OCI-LY1 (cell line): Measurements from ENCODE around the gene MICALL2.

ENCODE experiments used
- H2AFZ ChIP-seq: fragments of 200-600 bp; sonication (generic), shearing (Covaris generic); 2 replicates; pipeline ENCODE4 v1.6.0; 2014; ENCODE audit warnings: antibody characterized with exemption, mild to moderate bottlenecking, low read length
- H3F3A ChIP-seq: fragments of 200-600 bp; sonication (generic), shearing (Covaris generic); 2 replicates; pipeline ENCODE4 v1.6.0; 2014; ENCODE audit warnings: mild to moderate bottlenecking, antibody characterized with exemption, low read length, moderate library complexity; ENCODE audit not compliant: insufficient read depth
- H3K27ac ChIP-seq: fragments of 200-600 bp; sonication (generic); 2 replicates; pipeline ENCODE4 v1.5.1; 2014; ENCODE audit warnings: low read length, mixed run types, mild to moderate bottlenecking, low read depth; ENCODE audit not compliant: poor library complexity, severe bottlenecking
- H3K27me3 ChIP-seq: fragments of 200-600 bp; sonication (generic); 2 replicates; pipeline ENCODE4 v1.6.0; 2014; ENCODE audit warnings: antibody characterized with exemption, mild to moderate bottlenecking, low read length, moderate library complexity; ENCODE audit not compliant: insufficient read depth
- H3K36me3 ChIP-seq: fragments of 200-600 bp; sonication (generic); 2 replicates; pipeline ENCODE4 v1.6.1; 2014; ENCODE audit warnings: mild to moderate bottlenecking, antibody characterized with exemption, low read length, moderate library complexity, mixed read lengths; ENCODE audit not compliant: insufficient read depth
- H3K4me1 ChIP-seq: fragments of 200-600 bp; sonication (generic); 2 replicates; pipeline ENCODE4 v1.5.1; 2014; ENCODE audit warnings: mild to moderate bottlenecking, low read length, moderate library complexity; ENCODE audit not compliant: insufficient read depth, severe bottlenecking
- H3K4me2 ChIP-seq: fragments of 200-600 bp; sonication (generic), shearing (Covaris generic); 2 replicates; pipeline ENCODE4 v1.6.1; 2014; ENCODE audit warnings: low read length
- H3K4me3 ChIP-seq: fragments of 200-600 bp; sonication (generic); 2 replicates; pipeline ENCODE4 v1.5.1; 2014; ENCODE audit warnings: low read length, low read depth, mild to moderate bottlenecking, mixed read lengths; ENCODE audit not compliant: poor library complexity, severe bottlenecking
- H3K79me2 ChIP-seq: fragments of 200-600 bp; shearing (Covaris generic); 2 replicates; pipeline ENCODE4 v1.6.1; 2016; ENCODE audit warnings: mixed run types, low read length, mixed read lengths; ENCODE audit not compliant: insufficient read depth
- H3K9ac ChIP-seq: fragments of 200-600 bp; sonication (generic), shearing (Covaris generic); 2 replicates; pipeline ENCODE4 v1.6.1; 2014; ENCODE audit warnings: mild to moderate bottlenecking, low read length, mixed read lengths
- H3K9me2 ChIP-seq: fragments of 200-600 bp; sonication (generic), shearing (Covaris generic); 2 replicates; pipeline ENCODE4 v1.6.1; 2014; ENCODE audit warnings: low read depth, mild to moderate bottlenecking, low read length, mixed read lengths
- H3K9me3 ChIP-seq: fragments of 200-600 bp; shearing (Covaris generic); 2 replicates; pipeline ENCODE4 v1.6.1; 2014; ENCODE audit warnings: low read length, mixed read lengths
- H4K20me1 ChIP-seq: fragments of 200-600 bp; sonication (generic), shearing (Covaris generic); 2 replicates; pipeline ENCODE4 v1.6.0; 2016; ENCODE audit warnings: mild to moderate bottlenecking, low read length; ENCODE audit not compliant: insufficient read depth
- CTCF ChIP-seq: fragments of 200-600 bp; sonication (generic), shearing (Covaris generic); IDR thresholded peaks from 2 replicates; pipeline ENCODE4 v1.5.1; 2017; ENCODE audit warnings: mild to moderate bottlenecking, antibody characterized with exemption, low read length, moderate library complexity, mixed read lengths
- EZH2 ChIP-seq: fragments of 200-600 bp; sonication (generic), shearing (Covaris generic); IDR thresholded peaks from 2 replicates; pipeline ENCODE4 v1.8.0; 2017; ENCODE audit warnings: borderline replicate concordance, mixed run types, mild to moderate bottlenecking, antibody characterized with exemption, low read length, moderate library complexity, mixed read lengths

Gene MICALL2

GRCh38 chr7:1475991-1476390 is 16.7 kb upstream of the MICALL2 start:
- Histone ChIP-seq H3F3A (no peaks in the 10 kb centered on the region), H4K20me1 (no peaks in the 10 kb centered on the region), H3K27me3 (no peaks in the 10 kb centered on the region), H3K27ac (no peak overlapping the region), H3K79me2 (no peaks in the 10 kb centered on the region), H3K4me2 (no peak overlapping the region), H3K4me3 (no peak overlapping the region), H3K9me2 (no peaks in the 10 kb centered on the region), H3K4me1 (peaks cover 3% of the 10 kb centered on the region), H3K9me3 (no peaks in the 10 kb centered on the region), H3K36me3 (peaks cover 75% of the 10 kb centered on the region), H3K9ac (no peak overlapping the region), H2AFZ (no peak overlapping the region)
- TF ChIP-seq CTCF (no peak), EZH2 (no peak)

DNA sequence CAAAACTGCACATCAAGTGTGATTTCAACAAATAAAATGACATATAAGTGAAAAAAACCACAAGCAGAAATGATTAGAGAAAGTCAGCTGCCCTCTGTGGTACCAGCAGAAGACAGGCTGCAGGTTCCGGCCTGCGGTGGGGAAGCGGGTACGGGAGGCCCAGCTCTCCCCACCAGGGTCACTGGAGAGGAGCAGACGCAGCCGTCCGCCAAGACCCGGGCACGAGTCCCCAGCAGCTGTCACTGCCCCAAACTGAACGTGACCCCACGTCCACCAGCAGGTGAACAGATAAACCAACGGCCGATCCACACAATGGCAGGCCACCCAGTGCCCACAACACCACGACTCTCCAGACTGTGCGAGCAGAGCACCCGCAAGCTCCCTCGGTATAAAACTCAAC is 16.1 kb upstream of the MICALL2 start:
- Histone ChIP-seq H3K36me3 (peaks cover 75% of the 10 kb centered on the region), H3K27ac (no peak overlapping the region), H3K9me3 (no peaks in the 10 kb centered on the region)

GRCh38 chr7:1474736-1475135 is 15.5 kb upstream of the MICALL2 start:
- H3K36me3 ChIP-seq = peaks cover 76% of the 10 kb centered on the region
- no peak overlapping the region for H3K9ac ChIP-seq
- no peaks in the 10 kb centered on the region for H3K9me2 ChIP-seq
- no peak overlapping the region for H3K27ac ChIP-seq
- H4K20me1 ChIP-seq = no peaks in the 10 kb centered on the region
- no peaks in the 10 kb centered on the region for H3K9me3 ChIP-seq
- no peaks in the 10 kb centered on the region for H3K79me2 ChIP-seq
- H3K4me1 ChIP-seq = peaks cover 3% of the 10 kb centered on the region
- H3K4me3 ChIP-seq = no peak overlapping the region
- no peaks in the 10 kb centered on the region for H3F3A ChIP-seq
- no peak overlapping the region for H2AFZ ChIP-seq
- TF ChIP-seq CTCF (no peak), EZH2 (no peak)
- H3K4me2 ChIP-seq = no peak overlapping the region
- H3K27me3 ChIP-seq = no peaks in the 10 kb centered on the region

More for the DNA sequence above, 16.1 kb upstream of the MICALL2 start:
- Histone ChIP-seq H4K20me1 (no peaks in the 10 kb centered on the region), H2AFZ (no peak overlapping the region), H3K4me3 (no peak overlapping the region), H3K79me2 (no peaks in the 10 kb centered on the region), H3K27me3 (no peaks in the 10 kb centered on the region), H3K4me1 (peaks cover 3% of the 10 kb centered on the region), H3F3A (no peaks in the 10 kb centered on the region), H3K9me2 (no peaks in the 10 kb centered on the region), H3K9ac (no peak overlapping the region), H3K4me2 (no peak overlapping the region)
- no peak for TF ChIP-seq EZH2
- no peak for TF ChIP-seq CTCF
